DMS79 treated with DMSO at 0.1 percent for 48 hours (cell line): ENCODE measurements around the gene TRIM15.

Experiments used
- DNase-seq: peaks from one replicate; lab custom pipeline; 2025; lab: John Stamatoyannopoulos, UW

TRIM15 gene

GRCh38 chr6:30145818-30146217, 17.5 kb upstream of the TRIM15 start:
- no peak for DNase-seq

- DNase-seq: no peak
These were observed 16.2 kb upstream of the TRIM15 start for GRCh38 chr6:30147096-30147495.

GRCh38 chr6:30149234-30149633, 14.1 kb upstream of the TRIM15 start:
- no peak for DNase-seq

- no peak for DNase-seq
These were observed 13.3 kb upstream of the TRIM15 start for GRCh38 chr6:30149858-30150550.

- peak; percentile 40 for DNase-seq
These were observed 12.5 kb upstream of the TRIM15 start for GRCh38 chr6:30150671-30151395.

GRCh38 chr6:30151580-30151979, 11.8 kb upstream of the TRIM15 start:
- no peak for DNase-seq

GRCh38 chr6:30152016-30152673, 11.2 kb upstream of the TRIM15 start:
- peak; percentile 74 for DNase-seq

GRCh38 chr6:30152910-30153610, 10.3 kb upstream of the TRIM15 start:
- DNase-seq: no peak

- no peak for DNase-seq
These were observed 9.3 kb upstream of the TRIM15 start for GRCh38 chr6:30154061-30154460.

GRCh38 chr6:30154709-30155519, 8.4 kb upstream of the TRIM15 start:
- DNase-seq: peak; percentile 39

- no peak for DNase-seq
These were observed 7.7 kb upstream of the TRIM15 start for GRCh38 chr6:30155520-30156261.

- no peak for DNase-seq
These were observed 7.1 kb upstream of the TRIM15 start for GRCh38 chr6:30156262-30156599.

- DNase-seq: no peak
These were observed 6.6 kb upstream of the TRIM15 start for GRCh38 chr6:30156774-30157173.

GRCh38 chr6:30157581-30157980, 5.8 kb upstream of the TRIM15 start:
- no peak for DNase-seq

- DNase-seq: no peak
These were observed 5.3 kb upstream of the TRIM15 start for GRCh38 chr6:30157999-30158398.

- DNase-seq: no peak
These were observed 4.8 kb upstream of the TRIM15 start for GRCh38 chr6:30158475-30159040.

GRCh38 chr6:30160008-30160784, 3.1 kb upstream of the TRIM15 start:
- no peak for DNase-seq

GRCh38 chr6:30160785-30161531, 2.4 kb upstream of the TRIM15 start, which contains the start of gene TRIM10:
Gene TRIM10, minus strand, starts transcription at chr6:30161211. Its CDS starts 353 bp downstream, at chr6:30160858.
- DNase-seq: no peak
